B cell (primary cell): ENCODE data around the gene SDK2. TPM values are rescaled to one million over a fixed set of nuclear protein-coding genes. Genes with fewer than 3 reads are reported as not detected.

ENCODE experiments used
- ATAC-seq: fragments of 200-7000 bp; cut with Tn5 transposase; one replicate; pipeline ENCODE4 v1.10.0; 2021; ENCODE audit warnings: low read depth, mild to moderate bottlenecking, moderate number of reproducible peaks, moderate library complexity
- CTCF ChIA-PET: fragments of 350-600 bp; sonication (Branson Sonifier 250); formaldehyde crosslinking; loops from one replicate; lab custom pipeline; 2021; ENCODE audit warnings: antibody characterized with exemption, inconsistent platforms; lab: Charles Lee
- POLR2A ChIA-PET: fragments of 350-600 bp; sonication (Branson Sonifier 250); formaldehyde crosslinking; loops from one replicate; lab custom pipeline; 2021; ENCODE audit warnings: antibody characterized with exemption; lab: Charles Lee
- DNase-seq: peaks from one replicate; pipeline ENCODE4 v3.0.0; 2013
- H2AFZ ChIP-seq: 2 replicates; pipeline ENCODE4 v1.6.1; 2012; ENCODE audit warnings: mild to moderate bottlenecking, low read depth, low read length; ENCODE audit not compliant: insufficient read depth, poor library complexity, severe bottlenecking
- H3K27ac ChIP-seq, 2 donors: 1 replicate in 1 of 2; 2 replicates in 1 of 2; pipeline ENCODE4 v1.5.1; 2012 to 2013; ENCODE audit warnings: low read length in 2 of 2, mild to moderate bottlenecking in 2 of 2, moderate library complexity in 1 of 2
- H3K27me3 ChIP-seq, 4 experiments: fragments of 200-600 bp in 1 of 4; sonication (generic) in 1 of 4; replicated peaks in 1 of 4; 1 replicate in 2 of 4; 2 replicates in 2 of 4; pipeline versions ENCODE4 v1.6.1 to v1.7.0; 2013 to 2016; ENCODE audit warnings: low read length in 3 of 4, mild to moderate bottlenecking in 2 of 4, mixed read lengths in 1 of 4, moderate library complexity in 1 of 4; ENCODE audit not compliant: insufficient read depth in 4 of 4, control insufficient read depth in 3 of 4; ENCODE audit errors: control extremely low read depth in 1 of 4
- H3K36me3 ChIP-seq, 2 experiments: replicated peaks in 1 of 2; 1 replicate in 1 of 2; 2 replicates in 1 of 2; pipeline versions ENCODE4 v1.6.1 to v1.7.1; 2013; ENCODE audit warnings: low read length in 1 of 2; ENCODE audit not compliant: insufficient read depth in 2 of 2, control insufficient read depth in 1 of 2; ENCODE audit errors: control extremely low read depth in 1 of 2, extremely low read depth in 1 of 2
- H3K4me1 ChIP-seq, 2 donors: fragments of 200-600 bp in 1 of 2; sonication (generic) in 1 of 2; 1 replicate in 1 of 2; 2 replicates in 1 of 2; pipeline versions ENCODE4 v1.5.1 to v1.6.1; 2013 to 2017; ENCODE audit warnings: low read length in 2 of 2; ENCODE audit not compliant: control insufficient read depth in 2 of 2, insufficient read depth in 2 of 2
- H3K4me2 ChIP-seq: replicated peaks from 2 replicates; pipeline ENCODE3; 2012; ENCODE audit warnings: mild to moderate bottlenecking, low read depth, low read length; ENCODE audit not compliant: poor library complexity, severe bottlenecking
- H3K4me3 ChIP-seq, 5 experiments: fragments of 200-600 bp in 1 of 5; sonication (generic) in 1 of 5; 1 replicate in 3 of 5; 2 replicates in 2 of 5; pipeline versions ENCODE4 v1.5.1 to v1.7.0; 2011 to 2016; ENCODE audit warnings: low read length in 4 of 5, mild to moderate bottlenecking in 4 of 5, low read depth in 2 of 5, control low read depth in 1 of 5, moderate library complexity in 1 of 5; ENCODE audit not compliant: insufficient read depth in 1 of 5; ENCODE audit errors: control extremely low read depth in 1 of 5, extremely low read depth in 1 of 5
- H3K79me2 ChIP-seq: fragments of 200-600 bp; sonication (generic); one replicate; pipeline ENCODE4 v1.6.0; 2016; ENCODE audit warnings: low read length; ENCODE audit not compliant: control insufficient read depth, insufficient read depth
- H3K9ac ChIP-seq: fragments of 200-600 bp; sonication (generic); 2 replicates; pipeline ENCODE4 v1.6.1; 2017; ENCODE audit warnings: mild to moderate bottlenecking, low read length, moderate library complexity
- H3K9me3 ChIP-seq, 3 donors: one replicate each; pipeline versions ENCODE4 v1.6.1 to v1.7.1; 2013; ENCODE audit warnings: low read length in 2 of 3; ENCODE audit not compliant: control insufficient read depth in 2 of 3, insufficient read depth in 1 of 3; ENCODE audit errors: control extremely low read depth in 1 of 3
- H4K20me1 ChIP-seq: 2 replicates; pipeline ENCODE4 v1.6.0; 2012; ENCODE audit warnings: mild to moderate bottlenecking, low read length; ENCODE audit not compliant: insufficient read depth, control insufficient read depth, poor library complexity, severe bottlenecking
- H3K27ac Mint-ChIP-seq: one replicate; pipeline ENCODE4 v1.8.0; 2021; ENCODE audit warnings: mixed read lengths
- H3K27me3 Mint-ChIP-seq: one replicate; pipeline ENCODE4 v1.8.0; 2021; ENCODE audit warnings: mixed read lengths
- H3K4me1 Mint-ChIP-seq: one replicate; pipeline ENCODE4 v1.8.0; 2021; ENCODE audit warnings: mixed read lengths
- H3K4me3 Mint-ChIP-seq: one replicate; pipeline ENCODE4 v1.8.0; 2021; ENCODE audit warnings: mixed read lengths
- H3K9me3 Mint-ChIP-seq: one replicate; pipeline ENCODE4 v1.8.0; 2022; ENCODE audit warnings: mixed read lengths; ENCODE audit not compliant: insufficient read depth
- CTCF ChIP-seq: fragments of 200-600 bp; IDR thresholded peaks from one replicate; pipeline ENCODE4 v1.8.0; 2022; ENCODE audit warnings: antibody characterized with exemption, mild to moderate bottlenecking
- EZH2 ChIP-seq: IDR thresholded peaks from 2 replicates; pipeline ENCODE4 v1.6.1; 2012; ENCODE audit warnings: borderline replicate concordance, low read depth, mild to moderate bottlenecking, moderate library complexity, low read length; ENCODE audit not compliant: insufficient read depth, poor library complexity, severe bottlenecking
- WGBS: methylation state at CpG from one replicate; pipeline ENCODE4 v1.1.5; 2013; ENCODE audit warnings: missing lambda C conversion rate; ENCODE audit not compliant: insufficient coverage; 5-methylcytosine and 5-hydroxymethylcytosine counted together
- intact Hi-C: fragments of 100-400 bp; cut with micrococcal nuclease; formaldehyde crosslinking; loops from one replicate; pipeline ENCODE4 v1.10.0; 2022
- polyA plus RNA-seq: library from polyadenylated mRNA; depleted of rRNA; stranded (reverse); fragments of >200 nt; gene quantifications from 2 replicates; pipeline ENCODE4 v1.2.3, GENCODE V29; 2012
- total RNA-seq, 2 donors: library from RNA; stranded (reverse); fragments of 120-200 nt in 1 of 2; gene quantifications; 1 replicate in 1 of 2; 2 replicates in 1 of 2; pipeline versions ENCODE4 v1.2.3 to v1.2.4, GENCODE V29; 2013 to 2022

SDK2 gene
- total and polyA plus RNA-seq, 2 donors (not counting 1 experiment from before 2014, with no cell fraction given), result 3.2 to 13.0 TPM

- WGBS, result 92% methylated on average over 22 of the region's 22 CpGs
- Histone ChIP-seq H3K9ac (no peak overlapping the region), H3K27me3 (no peaks in the 10 kb centered on the region), H3K4me1 (no peaks in the 10 kb centered on the region), H4K20me1 (peaks cover 29% of the 10 kb centered on the region), H3K9me3 (no peaks in the 10 kb centered on the region), H3K4me2 (no peak overlapping the region), H3K79me2 (peaks cover 6% of the 10 kb centered on the region), H3K27ac (no peak overlapping the region), H3K36me3 (no peaks in the 10 kb centered on the region), H3K4me3 (no peak overlapping the region), H2AFZ (no peak overlapping the region)
- TF ChIP-seq CTCF (no peak), EZH2 (no peak)
- POLR2A ChIA-PET, result no interaction called here
- intact Hi-C loops, result no loop called here
- no peak overlapping the region for H3K4me3 Mint-ChIP-seq
- no peak for ATAC-seq
- CTCF ChIA-PET, result no interaction called here
- H3K27ac Mint-ChIP-seq, result no peak overlapping the region
- H3K9me3 Mint-ChIP-seq, result no peaks in the 10 kb centered on the region
- no peaks in the 10 kb centered on the region for H3K27me3 Mint-ChIP-seq
- peaks cover 7% of the 10 kb centered on the region for H3K4me1 Mint-ChIP-seq
- no peak for DNase-seq
Measured at GRCh38 chr17:73519714-73520368, 124.4 kb downstream of the SDK2 start.

GRCh38 chr17:73519011-73519410, 125.2 kb downstream of the SDK2 start:
- ChIA-PET POLR2A (no interaction called here), CTCF (no interaction called here)
- H3K27me3 ChIP-seq, result no peaks in the 10 kb centered on the region
- no peak overlapping the region for H3K4me3 ChIP-seq
- Mint-ChIP-seq H3K27me3 (no peaks in the 10 kb centered on the region), H3K4me3 (no peak overlapping the region), H3K9me3 (no peaks in the 10 kb centered on the region), H3K4me1 (peaks cover 7% of the 10 kb centered on the region), H3K27ac (no peak overlapping the region)
- peaks cover 37% of the 10 kb centered on the region for H4K20me1 ChIP-seq
- no peak overlapping the region for H3K9ac ChIP-seq
- H3K36me3 ChIP-seq, result no peaks in the 10 kb centered on the region
- peaks cover 6% of the 10 kb centered on the region for H3K79me2 ChIP-seq
- WGBS, result 97% methylated on average over 5 of the region's 6 CpGs
- no peaks in the 10 kb centered on the region for H3K4me1 ChIP-seq
- DNase-seq (no peak), ATAC-seq (no peak)
- no peak overlapping the region for H3K4me2 ChIP-seq
- H2AFZ ChIP-seq, result no peak overlapping the region
- H3K9me3 ChIP-seq, result no peaks in the 10 kb centered on the region
- intact Hi-C loops, result no loop called here
- TF ChIP-seq EZH2 (no peak), CTCF (no peak)
- no peak overlapping the region for H3K27ac ChIP-seq
